Breast epithelium (tissue), 3 donors: ENCODE results near the gene TGFBI.

Experiments
- POLR2A ChIP-seq: fragments of 450-650 bp; IDR thresholded peaks from one replicate; pipeline ENCODE4 v1.6.1; 2016; ENCODE audit warnings: antibody characterized with exemption, mild to moderate bottlenecking, moderate library complexity
- POLR2AphosphoS5 ChIP-seq, 3 donors: sonication (generic); formaldehyde crosslinking; IDR thresholded peaks; one replicate each; pipeline ENCODE4 v1.6.1; 2017; ENCODE audit warnings: antibody characterized with exemption in 3 of 3
- TF ChIP-seq, protein P1 (sequence below), 3 donors: fragments of 450-650 bp; IDR thresholded peaks; one replicate each; pipeline ENCODE4 v1.5.1; 2016 to 2017; ENCODE audit warnings: antibody characterized with exemption in 3 of 3, mild to moderate bottlenecking in 3 of 3, moderate library complexity in 3 of 3

DNA sequence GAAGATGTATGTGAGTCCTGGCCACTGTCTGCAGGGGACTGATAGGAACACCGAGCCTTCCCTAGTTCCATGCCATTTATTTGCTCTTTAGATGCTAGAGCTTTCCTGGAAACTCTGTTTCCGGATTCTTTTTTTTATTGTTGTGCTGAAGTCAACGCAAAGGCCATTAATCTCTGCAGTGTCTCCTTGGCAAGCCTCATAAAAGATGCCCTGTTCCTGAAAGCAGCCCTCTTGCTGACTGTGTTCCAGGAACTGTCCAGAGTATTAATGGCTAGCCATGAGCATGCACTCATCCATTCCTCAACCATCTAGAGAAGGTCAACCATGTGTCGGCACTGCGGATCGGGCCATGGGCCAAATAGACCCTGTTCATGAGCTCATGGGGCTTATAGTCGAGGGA, 61.0 kb downstream of the TGFBI start:
- TF ChIP-seq, protein P1, sequence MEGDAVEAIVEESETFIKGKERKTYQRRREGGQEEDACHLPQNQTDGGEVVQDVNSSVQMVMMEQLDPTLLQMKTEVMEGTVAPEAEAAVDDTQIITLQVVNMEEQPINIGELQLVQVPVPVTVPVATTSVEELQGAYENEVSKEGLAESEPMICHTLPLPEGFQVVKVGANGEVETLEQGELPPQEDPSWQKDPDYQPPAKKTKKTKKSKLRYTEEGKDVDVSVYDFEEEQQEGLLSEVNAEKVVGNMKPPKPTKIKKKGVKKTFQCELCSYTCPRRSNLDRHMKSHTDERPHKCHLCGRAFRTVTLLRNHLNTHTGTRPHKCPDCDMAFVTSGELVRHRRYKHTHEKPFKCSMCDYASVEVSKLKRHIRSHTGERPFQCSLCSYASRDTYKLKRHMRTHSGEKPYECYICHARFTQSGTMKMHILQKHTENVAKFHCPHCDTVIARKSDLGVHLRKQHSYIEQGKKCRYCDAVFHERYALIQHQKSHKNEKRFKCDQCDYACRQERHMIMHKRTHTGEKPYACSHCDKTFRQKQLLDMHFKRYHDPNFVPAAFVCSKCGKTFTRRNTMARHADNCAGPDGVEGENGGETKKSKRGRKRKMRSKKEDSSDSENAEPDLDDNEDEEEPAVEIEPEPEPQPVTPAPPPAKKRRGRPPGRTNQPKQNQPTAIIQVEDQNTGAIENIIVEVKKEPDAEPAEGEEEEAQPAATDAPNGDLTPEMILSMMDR (IDR thresholded peaks at IDR 0.05): no peak
- TF ChIP-seq POLR2AphosphoS5 (IDR thresholded peaks at IDR 0.05) (no peak), POLR2A (no peak)
